IgD-negative memory B cell (primary cell): ENCODE results near the gene NEGR1. TPM values are rescaled to one million over a fixed set of nuclear protein-coding genes. Genes with fewer than 3 reads are reported as not detected.

Source experiments
- H3K27ac Mint-ChIP-seq, 3 donors: one replicate each; pipeline ENCODE4 v1.8.0; 2020 to 2022; ENCODE audit warnings: mild to moderate bottlenecking in 3 of 3, mixed read lengths in 3 of 3, moderate library complexity in 1 of 3
- H3K27me3 Mint-ChIP-seq: one replicate; pipeline ENCODE4 v1.8.0; 2021; ENCODE audit warnings: mixed read lengths
- H3K36me3 Mint-ChIP-seq: one replicate; pipeline ENCODE4 v1.8.0; 2020; ENCODE audit warnings: mild to moderate bottlenecking, mixed read lengths
- H3K4me1 Mint-ChIP-seq, 3 donors: one replicate each; pipeline ENCODE4 v1.8.0; 2020 to 2022; ENCODE audit warnings: mixed read lengths in 3 of 3, mild to moderate bottlenecking in 1 of 3
- H3K4me3 Mint-ChIP-seq, 4 donors: one replicate each; pipeline ENCODE4 v1.8.0; 2020 to 2022; ENCODE audit warnings: mild to moderate bottlenecking in 4 of 4, mixed read lengths in 4 of 4, moderate library complexity in 3 of 4
- H3K9me3 Mint-ChIP-seq, 3 donors: one replicate each; pipeline ENCODE4 v1.8.0; 2020 to 2021; ENCODE audit warnings: mixed read lengths in 3 of 3, mild to moderate bottlenecking in 1 of 3
- polyA plus RNA-seq: library from polyadenylated mRNA; unstranded; fragments of 300-500 nt; fragmentation: Illumina TruSeq; gene quantifications from one replicate; pipeline ENCODE4 v1.2.3, GENCODE V29; 2021

NEGR1 gene
- polyA plus RNA-seq, 1 donor from 2014 or later: not detected

- Mint-ChIP-seq H3K36me3 (no peaks in the 10 kb centered on the region), H3K27ac (no peak overlapping the region), H3K9me3 (peaks cover 4 to 7% (median 4%) of the 10 kb centered on the region in 3 donors), H3K27me3 (no peaks in the 10 kb centered on the region), H3K4me3 (no peak overlapping the region), H3K4me1 (no peaks in the 10 kb centered on the region)
These were observed 84.6 kb downstream of the NEGR1 start for GRCh38 chr1:72197786-72198185.

GRCh38 chr1:72186733-72187307, 95.5 kb downstream of the NEGR1 start:
- no peaks in the 10 kb centered on the region for H3K4me1 Mint-ChIP-seq
- no peak overlapping the region for H3K27ac Mint-ChIP-seq
- no peaks in the 10 kb centered on the region for H3K36me3 Mint-ChIP-seq
- no peaks in the 10 kb centered on the region for H3K9me3 Mint-ChIP-seq
- no peaks in the 10 kb centered on the region for H3K27me3 Mint-ChIP-seq
- H3K4me3 Mint-ChIP-seq: no peak overlapping the region

GRCh38 chr1:72184099-72184701, 98.1 kb downstream of the NEGR1 start:
- Mint-ChIP-seq H3K27ac (no peak overlapping the region), H3K4me3 (no peak overlapping the region), H3K9me3 (peaks cover 0 to 3% (median 1%) of the 10 kb centered on the region in 3 donors), H3K36me3 (no peaks in the 10 kb centered on the region), H3K4me1 (no peaks in the 10 kb centered on the region), H3K27me3 (no peaks in the 10 kb centered on the region)

- Mint-ChIP-seq H3K27me3 (no peaks in the 10 kb centered on the region), H3K27ac (no peak overlapping the region), H3K4me3 (no peak overlapping the region), H3K4me1 (no peaks in the 10 kb centered on the region), H3K9me3 (peaks cover 0 to 3% (median 1%) of the 10 kb centered on the region in 3 donors), H3K36me3 (no peaks in the 10 kb centered on the region)
These were observed 99.5 kb downstream of the NEGR1 start for GRCh38 chr1:72182859-72183258.

GRCh38 chr1:72178266-72178665, 104.1 kb downstream of the NEGR1 start:
- H3K36me3 Mint-ChIP-seq: no peaks in the 10 kb centered on the region
- no peaks in the 10 kb centered on the region for H3K27me3 Mint-ChIP-seq
- H3K9me3 Mint-ChIP-seq: peaks cover 0 to 3% (median 1%) of the 10 kb centered on the region in 3 donors
- no peak overlapping the region for H3K4me3 Mint-ChIP-seq
- H3K4me1 Mint-ChIP-seq: no peaks in the 10 kb centered on the region
- no peak overlapping the region for H3K27ac Mint-ChIP-seq

GRCh38 chr1:72177711-72178110, 104.6 kb downstream of the NEGR1 start:
- peaks cover 0 to 3% (median 1%) of the 10 kb centered on the region in 3 donors for H3K9me3 Mint-ChIP-seq
- H3K27ac Mint-ChIP-seq: no peak overlapping the region
- no peaks in the 10 kb centered on the region for H3K4me1 Mint-ChIP-seq
- no peak overlapping the region for H3K4me3 Mint-ChIP-seq
- no peaks in the 10 kb centered on the region for H3K36me3 Mint-ChIP-seq
- no peaks in the 10 kb centered on the region for H3K27me3 Mint-ChIP-seq

- Mint-ChIP-seq H3K9me3 (no peaks in the 10 kb centered on the region), H3K27ac (no peak overlapping the region), H3K4me1 (no peaks in the 10 kb centered on the region), H3K4me3 (no peak overlapping the region), H3K27me3 (no peaks in the 10 kb centered on the region), H3K36me3 (no peaks in the 10 kb centered on the region)
These were observed 112.1 kb downstream of the NEGR1 start for GRCh38 chr1:72170246-72170645.

- Mint-ChIP-seq H3K36me3 (no peaks in the 10 kb centered on the region), H3K4me3 (no peak overlapping the region), H3K4me1 (no peaks in the 10 kb centered on the region), H3K9me3 (no peaks in the 10 kb centered on the region), H3K27ac (no peak overlapping the region), H3K27me3 (no peaks in the 10 kb centered on the region)
These were observed 115.9 kb downstream of the NEGR1 start for GRCh38 chr1:72166426-72166825.

- Mint-ChIP-seq H3K27ac (no peak overlapping the region), H3K36me3 (no peaks in the 10 kb centered on the region), H3K4me1 (no peaks in the 10 kb centered on the region), H3K9me3 (no peaks in the 10 kb centered on the region), H3K4me3 (no peak overlapping the region), H3K27me3 (no peaks in the 10 kb centered on the region)
These were observed 131.8 kb downstream of the NEGR1 start for GRCh38 chr1:72150508-72150907.

- H3K27ac Mint-ChIP-seq: no peak overlapping the region
- peaks cover 0 to 4% (median 4%) of the 10 kb centered on the region in 3 donors for H3K9me3 Mint-ChIP-seq
- H3K4me3 Mint-ChIP-seq: no peak overlapping the region
- no peaks in the 10 kb centered on the region for H3K27me3 Mint-ChIP-seq
- no peaks in the 10 kb centered on the region for H3K36me3 Mint-ChIP-seq
- H3K4me1 Mint-ChIP-seq: no peaks in the 10 kb centered on the region
These were observed 140.5 kb downstream of the NEGR1 start for GRCh38 chr1:72141875-72142274.

GRCh38 chr1:72140222-72140621, 142.1 kb downstream of the NEGR1 start:
- no peaks in the 10 kb centered on the region for H3K36me3 Mint-ChIP-seq
- H3K4me1 Mint-ChIP-seq: no peaks in the 10 kb centered on the region
- peaks cover 0 to 4% (median 4%) of the 10 kb centered on the region in 3 donors for H3K9me3 Mint-ChIP-seq
- H3K27me3 Mint-ChIP-seq: no peaks in the 10 kb centered on the region
- H3K4me3 Mint-ChIP-seq: no peak overlapping the region
- H3K27ac Mint-ChIP-seq: no peak overlapping the region

GRCh38 chr1:72137656-72138055, 144.7 kb downstream of the NEGR1 start:
- Mint-ChIP-seq H3K4me3 (no peak overlapping the region), H3K27me3 (no peaks in the 10 kb centered on the region), H3K4me1 (no peaks in the 10 kb centered on the region), H3K9me3 (peaks cover 0 to 4% (median 4%) of the 10 kb centered on the region in 3 donors), H3K27ac (no peak overlapping the region), H3K36me3 (no peaks in the 10 kb centered on the region)

- Mint-ChIP-seq H3K36me3 (no peaks in the 10 kb centered on the region), H3K9me3 (peaks cover 0 to 10% (median 2%) of the 10 kb centered on the region in 3 donors), H3K27ac (no peak overlapping the region), H3K27me3 (no peaks in the 10 kb centered on the region), H3K4me1 (peaks cover 0 to 1% (median 0%) of the 10 kb centered on the region in 3 donors), H3K4me3 (no peak overlapping the region)
These were observed 152.5 kb downstream of the NEGR1 start for GRCh38 chr1:72129869-72130268.

- Mint-ChIP-seq H3K4me1 (no peaks in the 10 kb centered on the region), H3K36me3 (no peaks in the 10 kb centered on the region), H3K27me3 (no peaks in the 10 kb centered on the region), H3K27ac (no peak overlapping the region), H3K9me3 (peaks cover 0 to 2% (median 1%) of the 10 kb centered on the region in 3 donors), H3K4me3 (no peak overlapping the region)
These were observed 160.0 kb downstream of the NEGR1 start for GRCh38 chr1:72122099-72122880.

- no peaks in the 10 kb centered on the region for H3K27me3 Mint-ChIP-seq
- H3K4me1 Mint-ChIP-seq: no peaks in the 10 kb centered on the region
- no peak overlapping the region for H3K4me3 Mint-ChIP-seq
- no peaks in the 10 kb centered on the region for H3K36me3 Mint-ChIP-seq
- H3K27ac Mint-ChIP-seq: no peak overlapping the region
- H3K9me3 Mint-ChIP-seq: peaks cover 0 to 1% (median 0%) of the 10 kb centered on the region in 3 donors
These were observed 162.8 kb downstream of the NEGR1 start for GRCh38 chr1:72119491-72119890.
